Measurements from ENCODE around the gene EGFL6.
"Not testable (repeated sequence)": the region's sequence is repeated elsewhere in the genome, so short reads cannot be mapped to it uniquely, and the experiment has no call there.

EGFL6 gene

DNA sequence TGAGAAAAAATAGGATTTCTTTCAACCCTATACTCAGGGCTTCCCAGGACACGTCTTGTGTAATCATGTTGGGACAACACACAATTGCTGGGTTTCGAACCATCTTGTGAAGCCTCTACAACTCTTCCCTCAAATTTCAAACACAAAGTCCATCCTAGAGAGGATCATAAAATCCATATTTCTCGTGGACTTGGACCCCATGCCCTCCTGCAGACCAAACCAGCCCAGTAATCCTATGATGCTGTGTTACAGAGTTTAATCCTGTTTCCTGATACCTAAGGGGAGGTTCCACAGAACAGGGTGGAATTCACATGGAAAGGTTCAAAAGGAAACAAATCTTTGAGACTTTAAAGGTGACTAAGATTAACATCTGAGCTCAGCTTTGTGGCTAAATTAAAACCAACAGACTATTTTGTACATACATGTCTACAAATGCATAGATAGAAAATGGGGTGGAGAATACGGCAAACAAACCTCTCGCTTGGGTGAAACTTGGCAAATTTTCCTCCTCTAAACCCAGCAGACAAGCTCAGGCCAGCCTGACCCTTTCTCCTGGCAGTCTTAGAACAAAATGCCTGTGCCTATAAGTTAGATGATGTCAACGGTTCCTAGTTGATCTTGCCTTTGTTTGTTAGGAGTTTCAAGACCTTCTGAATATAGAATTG is 38.1 kb downstream of the EGFL6 start:
- no peak for TF ChIP-seq CTCF (IDR thresholded peaks at IDR 0.05; ENCODE audit: control insufficient read depth, extremely low read depth, insufficient read depth)
- no peak for DNase-seq (ENCODE audit: low read depth)

GRCh38 chrX:13607996-13608365 is 38.6 kb downstream of the EGFL6 start:
- no peak overlapping the region for H3K4me3 ChIP-seq (ENCODE audit: low read depth, low read length)
- no peak for TF ChIP-seq CTCF (IDR thresholded peaks at IDR 0.05; ENCODE audit: control insufficient read depth, extremely low read depth, insufficient read depth)
- DNase-seq (ENCODE audit: low read depth), result no peak

More for the DNA sequence above, 38.1 kb downstream of the EGFL6 start:
- H3K4me3 ChIP-seq (ENCODE audit: low read depth, low read length), result no peak overlapping the region

- no peak for TF ChIP-seq CTCF (IDR thresholded peaks at IDR 0.05; ENCODE audit: control insufficient read depth, extremely low read depth, insufficient read depth)
- no peak for DNase-seq (ENCODE audit: low read depth)
- no peak overlapping the region for H3K4me3 ChIP-seq (ENCODE audit: low read depth, low read length)
These were observed 44.8 kb downstream of the EGFL6 start for GRCh38 chrX:13614154-13614553.

GRCh38 chrX:13620207-13620606 is 50.8 kb downstream of the EGFL6 start:
- no peak for TF ChIP-seq CTCF (IDR thresholded peaks at IDR 0.05; ENCODE audit: control insufficient read depth, extremely low read depth, insufficient read depth)
- no peak overlapping the region for H3K4me3 ChIP-seq (ENCODE audit: low read depth, low read length)
- no peak for DNase-seq (ENCODE audit: low read depth)

DNA sequence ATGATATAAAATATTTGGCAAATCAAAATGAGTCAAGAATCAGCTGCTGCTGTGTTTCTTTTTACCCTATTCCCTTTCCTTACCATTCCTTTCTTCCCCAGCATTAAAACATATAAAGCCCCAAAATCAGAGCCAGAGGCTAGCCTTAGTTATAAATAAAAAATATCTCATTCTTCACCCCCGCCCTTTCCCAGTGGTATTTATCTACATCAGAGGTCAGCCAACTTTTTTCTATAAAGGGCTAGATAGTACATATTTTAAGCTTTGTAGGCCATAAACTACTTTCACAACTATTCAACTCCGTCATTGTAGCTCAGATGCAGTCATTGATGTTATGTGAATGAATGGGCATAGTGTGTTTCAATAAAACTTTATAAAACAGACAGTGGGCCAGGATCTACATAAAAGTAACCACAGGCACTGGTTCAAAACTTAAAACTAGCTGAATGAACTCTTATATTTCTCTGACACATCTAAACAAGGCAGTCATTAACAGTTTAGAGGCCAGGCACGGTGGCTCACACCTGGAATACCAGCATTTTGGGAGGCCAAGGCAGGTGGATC is 53.1 kb downstream of the EGFL6 start:
- no peak for TF ChIP-seq CTCF (IDR thresholded peaks at IDR 0.05; ENCODE audit: control insufficient read depth, extremely low read depth, insufficient read depth)
- DNase-seq (ENCODE audit: low read depth), result no peak
- H3K4me3 ChIP-seq (ENCODE audit: low read depth, low read length), result no peak overlapping the region

DNA sequence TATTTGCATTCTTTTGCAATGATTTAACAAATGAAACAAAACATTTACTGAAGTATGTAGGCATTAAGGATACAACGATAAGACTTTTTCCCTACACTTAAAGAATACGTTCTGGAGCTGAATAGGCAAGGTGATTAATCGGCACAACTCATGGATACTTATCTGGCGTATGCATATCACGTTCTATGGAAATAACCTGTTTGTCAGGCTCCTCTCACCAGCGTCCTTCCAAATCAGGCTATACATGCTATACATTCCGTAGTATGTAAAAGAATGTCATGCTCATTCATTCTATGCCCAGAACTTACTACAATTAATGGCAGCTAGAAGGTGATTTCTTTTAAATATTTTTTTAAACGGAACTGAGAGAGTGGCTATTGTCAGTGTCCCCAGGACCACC is 57.9 kb downstream of the EGFL6 start:
- TF ChIP-seq CTCF (IDR thresholded peaks at IDR 0.05; ENCODE audit: control insufficient read depth, extremely low read depth, insufficient read depth), result no peak
- no peak for DNase-seq (ENCODE audit: low read depth)

GRCh38 chrX:13637224-13637623 is 67.8 kb downstream of the EGFL6 start:
- not testable (repeated sequence) for DNase-seq (ENCODE audit: low read depth); H3K4me3 ChIP-seq (ENCODE audit: low read depth, low read length)

More for the DNA sequence above, 57.9 kb downstream of the EGFL6 start:
- no peak overlapping the region for H3K4me3 ChIP-seq (ENCODE audit: low read depth, low read length)
